HG03095 (cell line): ENCODE measurements around the gene S1PR4.
A peak's percentile ranks its signal among the peaks of the same experiment; 100 is the strongest.
"Not testable (repeated sequence)": the region's sequence is repeated elsewhere in the genome, so short reads cannot be mapped to it uniquely, and the experiment has no call there.

ENCODE experiments used
- ATAC-seq: cut with Tn5 transposase; IDR thresholded peaks from one replicate; pipeline ENCODE4 v1.9.1; 2021; ENCODE audit warnings: moderate library complexity; ENCODE audit not compliant: unreplicated experiment

Gene S1PR4

DNA sequence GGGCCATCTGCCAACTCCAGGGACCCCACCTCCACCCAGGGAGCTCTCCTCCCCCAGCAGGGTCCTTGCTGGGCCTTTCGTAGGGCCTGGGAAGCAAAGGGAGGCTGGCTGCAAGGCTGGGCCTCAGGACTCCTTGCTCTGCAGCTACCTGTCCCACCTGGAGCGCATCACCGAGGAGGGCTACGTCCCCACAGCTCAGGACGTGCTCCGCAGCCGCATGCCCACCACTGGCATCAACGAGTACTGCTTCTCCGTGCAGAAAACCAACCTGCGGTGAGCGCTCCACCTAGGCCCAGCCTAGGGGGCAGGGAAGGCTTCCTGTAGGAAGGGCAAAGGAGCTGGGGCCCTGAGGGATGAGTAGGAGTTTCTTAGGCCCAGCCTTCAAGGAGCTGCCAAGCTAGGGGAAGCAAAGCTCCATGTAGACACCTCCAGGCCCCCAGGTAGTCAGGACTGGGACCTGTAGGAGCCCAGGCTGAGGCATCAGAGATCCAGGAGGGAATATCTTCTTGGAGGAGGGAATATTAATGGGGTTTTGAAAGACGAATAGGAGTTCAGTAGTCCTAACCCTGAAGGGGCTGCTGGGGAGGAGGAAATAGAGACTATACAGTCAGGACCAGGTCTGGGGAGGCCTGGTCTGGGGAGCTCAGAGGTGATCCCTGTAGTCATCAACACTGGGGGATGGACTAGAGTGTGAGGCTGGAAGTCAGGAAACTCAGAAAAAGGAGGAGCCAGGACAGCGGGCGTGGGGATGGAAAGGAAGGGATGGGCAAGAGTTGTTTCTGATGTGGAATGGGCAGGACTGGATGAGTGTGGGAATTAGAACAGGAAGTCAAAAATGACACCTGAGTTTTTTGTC lies 26.8 kb upstream of the S1PR4 start:
- ATAC-seq = no peak

DNA sequence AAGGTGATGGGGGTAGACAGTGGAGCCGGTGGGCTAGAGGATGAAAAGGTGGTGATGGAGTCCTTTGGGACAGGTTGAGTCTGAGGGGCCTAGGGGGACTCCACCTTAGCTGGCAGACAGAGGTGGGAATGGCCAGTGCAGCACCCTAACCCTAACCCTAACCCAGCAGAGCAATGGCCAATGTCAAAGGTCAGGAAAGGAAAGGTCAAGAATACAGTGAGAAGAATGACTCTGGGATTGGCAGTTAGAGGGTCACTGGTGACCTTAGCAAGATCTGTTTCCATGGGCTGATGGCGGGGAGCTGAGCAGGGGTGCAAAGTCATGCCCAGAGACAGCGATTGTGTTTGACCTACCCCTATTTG lies 26.2 kb upstream of the S1PR4 start:
- no peak for ATAC-seq

DNA sequence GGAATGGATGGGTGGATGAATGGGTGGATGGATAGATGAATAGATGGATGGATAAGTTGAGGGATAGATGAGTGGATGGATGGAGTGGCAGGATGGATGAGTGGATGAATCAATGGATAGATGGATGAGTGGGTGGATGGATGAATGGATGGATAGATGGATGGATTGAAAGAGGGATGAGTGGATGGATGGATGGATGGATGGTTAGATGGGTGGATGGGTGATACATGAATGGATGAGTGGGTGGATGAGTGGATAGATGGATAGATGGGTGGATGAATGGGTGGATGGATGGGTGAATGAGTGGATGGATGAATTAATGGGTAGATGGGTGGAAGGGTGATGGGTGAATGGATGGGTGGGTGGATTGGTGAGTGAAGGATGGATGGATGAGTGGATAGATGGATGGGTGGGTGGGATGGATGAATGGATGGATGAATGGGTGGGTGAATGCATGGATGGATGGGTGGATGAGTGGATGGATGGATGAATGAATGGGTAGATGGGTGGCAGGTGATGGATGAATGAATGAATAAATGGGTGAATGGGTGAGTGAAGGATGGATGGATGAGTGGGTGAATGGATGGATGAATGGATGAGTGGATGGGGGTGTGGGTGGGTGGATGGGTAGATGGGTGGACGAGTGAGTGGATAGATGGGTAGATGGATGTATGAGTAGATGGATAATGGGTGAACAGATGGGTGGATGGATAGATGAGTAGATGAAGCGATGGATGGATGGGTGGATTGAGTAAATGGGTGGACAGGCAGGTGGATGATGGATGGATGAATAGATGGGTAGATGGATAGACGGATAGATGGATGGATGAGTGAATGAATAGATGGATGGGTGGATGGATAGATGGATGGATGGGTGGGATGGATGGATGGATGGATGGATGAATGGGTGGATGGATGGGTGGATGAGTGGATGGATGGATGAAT lies 25.0 kb upstream of the S1PR4 start:
- no peak for ATAC-seq

DNA sequence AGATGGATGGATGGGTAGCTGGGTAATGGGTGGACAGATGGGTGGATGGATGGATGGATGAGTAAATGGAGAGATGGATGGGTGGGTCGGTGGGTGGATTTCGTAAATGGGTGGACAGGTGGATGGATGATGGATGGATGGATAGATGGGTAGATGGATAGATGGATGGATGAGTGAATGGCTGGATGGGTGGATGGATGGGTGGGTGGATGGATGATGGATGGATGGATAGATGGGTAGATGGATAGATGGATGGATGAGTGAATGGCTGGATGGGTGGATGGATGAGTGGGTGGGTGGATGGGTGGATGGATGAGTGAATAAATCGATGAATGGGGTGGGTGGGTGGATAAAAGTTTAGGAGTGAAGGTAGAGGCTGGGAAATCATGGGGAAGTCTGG lies 24.1 kb upstream of the S1PR4 start:
- not testable (repeated sequence) for ATAC-seq

DNA sequence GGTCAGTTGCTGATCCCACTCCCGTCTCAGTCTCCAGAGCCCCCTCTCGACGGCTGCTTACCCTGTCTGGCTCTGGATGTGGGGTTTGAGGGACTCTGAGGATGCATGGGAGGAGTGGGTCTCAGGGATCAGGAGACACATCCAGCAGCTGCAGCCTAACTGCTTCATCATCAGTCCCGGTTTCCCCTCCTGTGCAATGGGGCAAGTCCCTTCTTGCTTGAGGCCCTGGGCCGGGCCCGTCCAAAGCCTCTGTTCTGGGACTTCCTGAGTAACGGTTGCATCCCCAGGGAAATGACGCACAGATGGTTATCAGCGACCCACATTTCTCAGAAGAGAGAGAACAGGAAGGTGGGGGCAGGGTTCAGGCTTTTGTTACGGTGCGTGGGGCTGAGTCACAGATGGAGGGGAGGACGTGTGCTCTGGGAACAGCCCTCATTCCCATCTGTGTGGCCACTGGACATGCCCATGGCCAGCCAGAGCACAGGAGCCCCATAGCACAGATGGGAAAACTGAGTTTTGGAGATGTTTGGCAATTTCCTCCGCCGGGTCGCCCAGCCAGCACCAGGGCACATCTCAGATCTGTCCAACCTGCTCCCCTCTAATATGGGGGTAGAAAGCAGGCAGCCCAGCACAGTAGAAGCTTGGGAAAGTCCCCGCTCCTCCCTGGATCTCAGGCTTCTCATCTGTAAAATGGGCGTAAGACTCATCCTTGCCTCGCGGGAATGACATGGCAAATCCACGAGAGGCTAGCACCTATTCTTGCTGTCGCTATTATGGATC lies 23.4 kb upstream of the S1PR4 start:
- peak; percentile 86 for ATAC-seq

DNA sequence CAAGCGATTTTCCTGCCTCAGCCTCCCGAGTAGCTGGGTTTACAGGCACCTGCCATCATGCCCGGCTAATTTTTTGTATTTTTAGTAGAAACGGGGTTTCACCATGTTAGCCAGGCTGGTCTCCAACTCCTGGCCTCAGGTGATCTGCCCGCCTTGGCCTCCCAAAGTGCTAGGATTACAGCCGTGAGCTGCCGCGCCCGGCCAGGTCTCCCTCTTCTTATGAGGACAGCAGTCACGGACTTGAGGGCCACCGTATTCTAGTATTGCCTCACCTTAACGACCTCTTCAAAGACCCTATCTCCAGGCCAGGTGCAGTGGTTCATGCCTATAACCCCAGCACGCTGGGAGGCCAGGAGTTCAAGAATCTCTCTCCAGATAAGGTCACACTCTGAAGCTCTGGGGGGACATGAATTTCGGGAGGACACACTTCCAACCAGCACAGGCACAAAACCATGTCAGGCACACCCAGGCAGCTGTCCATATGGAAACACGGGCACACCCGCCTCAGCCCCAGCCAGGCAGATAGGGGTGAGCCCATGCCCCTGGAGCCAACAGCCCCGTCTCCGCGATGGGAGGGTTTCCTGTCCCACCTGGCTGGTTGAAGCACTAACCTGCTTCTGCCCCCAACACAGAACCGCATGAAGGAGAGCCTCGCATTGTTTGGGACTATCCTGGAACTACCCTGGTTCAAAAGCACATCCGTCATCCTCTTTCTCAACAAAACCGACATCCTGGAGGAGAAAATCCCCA lies 21.3 kb upstream of the S1PR4 start:
- ATAC-seq = no peak

DNA sequence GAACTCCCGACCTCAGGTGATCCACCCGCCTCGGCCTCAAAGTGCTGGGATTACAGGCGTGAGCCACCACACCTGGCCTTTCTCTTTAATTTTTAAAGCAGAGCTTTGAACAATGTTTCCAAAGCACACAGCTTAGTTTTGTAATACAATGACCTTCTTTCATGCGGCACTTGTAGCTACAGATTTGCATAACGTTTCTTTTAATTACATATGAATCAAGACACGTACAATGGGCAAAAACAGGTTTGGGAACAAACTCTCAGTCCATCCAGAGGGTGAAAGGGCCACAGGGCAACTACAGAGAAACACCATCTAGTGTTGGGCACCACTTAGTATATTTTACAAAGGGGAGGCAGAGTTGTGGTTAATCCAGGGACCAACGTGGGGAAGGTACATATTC lies 19.0 kb upstream of the S1PR4 start:
- ATAC-seq = no peak

DNA sequence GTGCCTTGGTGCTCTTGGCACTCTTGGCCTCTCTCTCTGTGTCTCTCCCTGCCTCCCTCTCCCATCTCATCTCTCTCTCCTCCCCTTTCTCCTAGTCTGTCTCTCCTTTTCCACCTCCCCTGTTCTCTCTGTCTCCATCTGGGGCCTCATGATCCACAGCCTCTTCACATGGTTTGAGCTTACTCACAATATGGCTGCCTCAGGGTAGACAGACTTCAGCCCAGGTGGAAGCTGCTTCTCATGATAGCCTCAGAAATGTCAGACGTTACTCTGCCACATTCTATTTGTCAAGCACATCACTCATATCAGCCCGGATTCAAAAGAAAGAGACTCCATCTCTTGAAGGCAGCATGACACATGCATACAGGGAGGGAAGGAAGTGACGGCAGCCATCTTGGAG lies 18.4 kb upstream of the S1PR4 start:
- ATAC-seq = no peak

DNA sequence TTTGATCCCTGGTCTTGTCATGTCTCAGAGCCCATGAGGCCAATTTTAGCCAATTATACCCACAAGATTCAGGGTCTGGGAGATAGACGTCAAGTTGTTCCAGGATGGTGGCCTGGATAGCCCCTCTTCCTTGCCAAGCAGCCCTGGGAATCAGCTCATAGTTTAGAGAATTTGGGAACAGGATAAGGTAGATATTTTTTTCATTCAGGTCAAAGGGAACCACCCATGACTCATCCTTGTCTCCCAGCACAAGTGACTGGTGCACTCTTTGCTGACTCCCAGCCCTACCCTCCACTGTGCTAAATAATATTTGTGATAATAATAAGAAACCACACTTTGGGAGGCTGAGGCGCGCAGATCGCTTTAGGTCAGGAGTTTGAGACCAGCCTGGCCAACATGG lies 17.1 kb upstream of the S1PR4 start:
- no peak for ATAC-seq

DNA sequence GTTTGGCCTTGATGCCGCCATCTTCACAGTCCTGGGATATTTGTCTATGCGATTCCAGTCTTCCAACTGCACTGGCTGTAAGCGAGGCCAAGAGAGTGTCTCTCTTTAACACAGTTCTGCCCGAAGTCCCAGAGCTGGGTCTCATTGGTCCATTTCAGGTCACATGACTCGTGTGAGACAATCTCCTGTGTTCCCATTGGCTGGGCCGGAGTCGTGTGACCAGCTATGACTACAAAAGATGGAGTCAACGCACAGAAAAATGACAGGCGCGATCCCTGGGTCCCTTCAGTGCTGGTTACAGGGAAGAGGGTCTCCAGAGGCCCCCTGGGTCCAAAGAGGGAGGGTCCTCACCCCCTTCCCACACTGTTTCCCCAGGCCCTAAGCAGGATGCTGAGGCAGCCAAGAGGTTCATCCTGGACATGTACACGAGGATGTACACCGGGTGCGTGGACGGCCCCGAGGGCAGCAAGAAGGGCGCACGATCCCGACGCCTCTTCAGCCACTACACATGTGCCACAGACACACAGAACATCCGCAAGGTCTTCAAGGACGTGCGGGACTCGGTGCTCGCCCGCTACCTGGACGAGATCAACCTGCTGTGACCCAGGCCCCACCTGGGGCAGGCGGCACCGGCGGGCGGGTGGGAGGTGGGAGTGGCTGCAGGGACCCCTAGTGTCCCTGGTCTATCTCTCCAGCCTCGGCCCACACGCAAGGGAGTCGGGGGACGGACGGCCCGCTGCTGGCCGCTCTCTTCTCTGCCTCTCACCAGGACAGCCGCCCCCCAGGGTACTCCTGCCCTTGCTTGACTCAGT lies 15.9 kb upstream of the S1PR4 start:
- no peak for ATAC-seq

DNA sequence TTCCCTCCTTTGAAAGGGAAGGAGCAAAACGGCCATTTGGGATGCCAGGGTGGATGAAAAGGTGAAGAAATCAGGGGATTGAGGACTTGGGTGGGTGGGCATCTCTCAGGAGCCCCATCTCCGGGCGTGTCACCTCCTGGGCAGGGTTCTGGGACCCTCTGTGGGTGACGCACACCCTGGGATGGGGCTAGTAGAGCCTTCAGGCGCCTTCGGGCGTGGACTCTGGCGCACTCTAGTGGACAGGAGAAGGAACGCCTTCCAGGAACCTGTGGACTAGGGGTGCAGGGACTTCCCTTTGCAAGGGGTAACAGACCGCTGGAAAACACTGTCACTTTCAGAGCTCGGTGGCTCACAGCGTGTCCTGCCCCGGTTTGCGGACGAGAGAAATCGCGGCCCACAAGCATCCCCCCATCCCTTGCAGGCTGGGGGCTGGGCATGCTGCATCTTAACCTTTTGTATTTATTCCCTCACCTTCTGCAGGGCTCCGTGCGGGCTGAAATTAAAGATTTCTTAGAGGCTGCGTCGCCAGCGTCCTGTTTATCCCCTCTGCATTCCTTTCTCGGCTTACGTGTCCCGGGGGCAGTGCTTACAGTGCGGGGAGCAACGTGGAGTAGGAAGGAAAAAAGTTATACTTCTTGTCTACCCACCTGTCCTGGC lies 15.2 kb upstream of the S1PR4 start:
- ATAC-seq = no peak

DNA sequence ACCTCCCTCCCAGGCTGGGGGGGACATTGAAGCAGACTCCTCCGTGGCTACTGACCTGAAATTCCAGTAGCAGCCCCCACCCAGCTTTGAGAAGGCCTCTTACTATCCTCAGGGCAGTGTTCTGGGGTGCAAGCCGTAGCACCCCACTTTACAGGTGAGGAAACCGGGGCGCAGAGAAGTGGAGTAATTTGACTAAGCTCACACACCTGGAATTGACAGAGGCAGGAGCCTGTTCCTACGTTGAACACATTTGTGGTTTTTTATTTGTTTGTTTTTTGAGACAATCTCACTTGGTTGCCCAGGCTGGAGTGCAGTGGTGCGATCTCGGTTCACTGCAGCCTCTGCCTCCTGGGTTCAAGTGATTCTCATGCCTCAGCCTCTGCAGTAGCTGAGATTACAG lies 14.6 kb upstream of the S1PR4 start:
- ATAC-seq = no peak

DNA sequence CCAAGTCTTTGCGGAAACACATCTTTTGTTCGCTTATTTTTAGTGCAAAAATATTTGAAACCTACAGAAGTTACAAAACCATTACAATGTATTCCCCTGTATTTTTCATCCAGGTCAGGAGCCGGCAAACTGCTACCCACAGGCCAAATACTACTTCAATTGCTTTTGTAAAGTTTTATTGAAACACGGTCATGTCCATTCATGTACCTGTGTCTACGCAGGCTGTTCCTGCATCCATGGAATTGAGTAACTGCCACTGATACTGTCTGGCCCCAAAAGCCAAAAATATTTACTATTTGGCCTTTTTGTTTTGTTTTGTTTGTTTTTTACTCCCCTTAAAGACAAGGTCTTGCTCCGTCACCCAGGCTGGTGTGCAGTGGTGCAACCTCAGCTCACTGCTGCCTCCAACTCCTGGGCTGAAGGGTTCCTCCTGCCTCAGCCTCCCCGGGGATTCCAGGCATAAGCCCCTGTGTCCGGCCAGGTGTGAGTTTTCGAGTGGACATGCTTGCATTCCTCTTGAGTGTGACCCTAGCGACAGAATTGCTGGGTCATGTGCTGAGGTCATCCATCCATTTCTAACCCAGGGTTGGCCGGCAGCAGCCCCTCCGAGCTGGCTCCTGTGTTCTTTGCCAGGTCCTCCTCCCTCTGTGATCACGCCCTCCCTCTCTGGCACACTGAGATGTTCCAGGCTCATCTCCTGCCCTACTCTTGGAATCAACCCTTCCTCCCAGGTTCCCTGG lies 10.9 kb upstream of the S1PR4 start:
- ATAC-seq = no peak

DNA sequence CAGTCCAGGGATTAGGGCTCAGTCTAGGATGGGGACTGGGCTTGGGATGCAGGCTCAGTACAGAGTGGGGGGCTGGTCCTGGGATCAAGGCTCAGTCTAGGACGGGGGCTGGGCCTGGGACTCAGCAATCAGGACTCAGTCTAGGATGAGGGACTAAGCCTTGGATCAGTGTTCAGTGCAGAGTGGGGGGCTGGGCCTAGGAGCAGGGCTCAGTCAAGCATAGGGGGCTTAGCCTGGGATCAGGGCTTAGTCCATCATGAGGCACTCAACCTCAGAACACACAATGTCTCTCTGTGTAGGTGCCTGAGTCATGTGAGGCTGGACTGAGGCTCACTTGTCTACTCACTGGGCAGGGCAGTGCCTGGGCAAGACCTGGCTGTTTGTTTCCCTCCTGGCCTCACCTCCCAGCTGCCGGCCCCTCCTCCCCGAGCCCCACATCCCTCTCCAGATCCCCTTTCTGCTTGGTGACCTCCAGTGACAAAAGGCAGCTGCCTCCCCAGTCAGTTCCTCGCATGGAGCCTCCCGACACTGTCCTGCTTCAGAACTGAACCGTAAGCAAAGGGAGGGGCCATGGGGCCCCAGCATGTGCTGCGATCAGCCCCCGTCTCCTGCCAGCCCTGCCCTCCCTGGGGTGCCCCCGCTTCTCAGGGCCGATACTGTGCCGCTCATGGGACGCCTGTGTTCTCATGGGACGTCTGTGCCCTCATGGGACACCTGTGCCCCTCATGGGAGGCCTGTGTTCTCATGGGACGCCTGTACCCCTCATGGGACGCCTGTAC lies 6.5 kb upstream of the S1PR4 start:
- ATAC-seq = no peak

DNA sequence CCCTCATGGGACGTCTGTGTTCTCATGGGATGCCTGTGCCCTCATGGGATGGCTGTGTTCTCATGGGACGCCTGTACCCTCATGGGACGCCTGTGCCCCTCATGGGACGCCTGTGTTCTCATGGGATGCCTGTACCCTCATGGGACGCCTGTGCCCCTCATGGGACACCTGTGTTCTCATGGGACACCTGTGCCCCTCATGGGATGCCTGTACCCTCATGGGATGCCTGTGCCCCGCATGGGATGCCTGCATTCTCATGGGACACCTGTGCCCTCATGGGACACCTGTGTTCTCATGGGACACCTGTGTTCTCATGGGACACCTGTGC lies 5.9 kb upstream of the S1PR4 start:
- ATAC-seq = not testable (repeated sequence)

DNA sequence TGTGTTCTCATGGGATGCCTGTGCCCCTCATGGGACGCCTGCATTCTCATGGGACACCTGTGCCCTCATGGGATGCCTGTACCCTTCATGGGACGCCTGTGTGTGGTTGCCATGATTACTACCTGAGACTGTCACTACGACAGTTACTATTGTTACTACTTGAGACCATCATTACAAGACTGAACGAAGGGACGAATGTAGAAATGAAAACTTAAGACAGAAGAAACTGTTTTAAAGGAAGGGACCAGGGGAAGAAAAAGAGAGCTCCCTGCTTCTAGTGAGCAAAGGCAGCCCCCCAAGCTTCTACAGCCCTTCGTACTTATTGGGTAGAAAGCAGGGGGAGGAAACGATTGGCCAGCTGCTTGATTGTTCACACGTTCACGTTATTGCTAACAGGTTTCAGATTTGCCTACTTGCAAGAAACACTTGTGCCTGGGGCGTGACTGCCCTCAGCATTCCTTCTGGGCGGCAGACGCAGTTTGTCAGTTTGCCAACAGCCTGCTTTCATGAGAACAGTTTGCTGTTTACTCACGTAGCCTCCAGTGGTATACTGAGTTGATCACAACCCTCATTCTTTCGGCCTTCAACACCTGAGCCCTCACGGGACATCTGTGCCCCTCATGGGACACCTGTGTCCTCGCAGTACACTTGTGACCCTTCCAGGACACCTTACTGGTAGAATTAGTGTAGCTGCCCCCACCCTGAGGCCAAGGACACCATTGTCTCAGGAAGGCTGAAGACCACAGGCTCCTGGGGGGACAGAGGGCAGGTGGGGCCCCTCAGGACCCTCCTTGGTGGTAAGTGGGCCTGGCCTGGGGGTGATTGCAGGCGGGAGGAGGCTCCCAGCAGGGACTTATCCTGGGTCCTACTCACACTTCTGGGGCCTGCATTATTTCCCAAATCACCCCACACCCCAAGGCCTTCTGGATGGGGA lies 2.5 kb upstream of the S1PR4 start:
- no peak for ATAC-seq
